K562 (cell line): ENCODE measurements around the gene YEATS2. TPM values are rescaled to one million over a fixed set of nuclear protein-coding genes. Genes with fewer than 3 reads are reported as not detected.

Experiments
- ATAC-seq: fragments of 200-7000 bp; cut with Tn5 transposase; 3 replicates; pipeline ENCODE4 v1.9.1; 2020; ENCODE audit warnings: moderate library complexity
- BruUV-seq: library from RNA; stranded (reverse); fragments of 400-500 nt; replicated peaks from 2 replicates; lab custom pipeline; 2021; lab: Mats Ljungman, UMichigan
- CTCF ChIA-PET: fragments of 300-600 bp; formaldehyde crosslinking; extraction: SDS; loops from one replicate; lab custom pipeline; 2021; ENCODE audit warnings: low intra/inter-chr PET ratio; lab: Yijun Ruan, JAX
- POLR2A ChIA-PET: fragments of 300-600, 350-650 bp; sonication (Branson Sonifier 250); formaldehyde crosslinking; extraction: SDS; loops from one replicate; lab custom pipeline; 2021; ENCODE audit warnings: antibody characterized with exemption, inconsistent platforms; lab: Yijun Ruan, JAX
- DNase-seq, 4 experiments: peaks; one replicate each; pipeline versions ENCODE4 v3.0.0 to v3.0.0-alpha.2; 2011 to 2018; ENCODE audit warnings: low spot score in 3 of 4, mixed read lengths in 3 of 4; ENCODE audit errors: extremely low read depth in 1 of 4
- FAIRE-seq: peaks from 2 replicates; lab custom pipeline; 2011; peaks lifted over from hg19 to GRCh38; lab: Jason Lieb, UNC
- H2AFZ ChIP-seq: 2 replicates; pipeline ENCODE4 v1.6.0; 2011; ENCODE audit warnings: low read depth, low read length, control low read depth, inconsistent platforms
- H3K27ac ChIP-seq: fragments of 200-600 bp; 3 replicates; pipeline ENCODE4 v1.8.0; 2011; ENCODE audit warnings: low read depth, mild to moderate bottlenecking, control low read depth, inconsistent platforms, low read length, moderate library complexity, mixed read lengths; ENCODE audit errors: extremely low read depth
- H3K27me3 ChIP-seq, 2 experiments: fragments of 300-600 bp in 1 of 2; 2 replicates in 1 of 2; 3 replicates in 1 of 2; pipeline versions ENCODE4 v1.6.0 to v1.8.0; 2011; ENCODE audit warnings: inconsistent platforms in 2 of 2, low read length in 2 of 2, mild to moderate bottlenecking in 1 of 2, mixed read lengths in 1 of 2, moderate library complexity in 1 of 2; ENCODE audit not compliant: control insufficient read depth in 2 of 2, insufficient read depth in 2 of 2
- H3K36me3 ChIP-seq: fragments of 300-600 bp; 3 replicates; pipeline ENCODE4 v1.8.0; 2011; ENCODE audit warnings: mild to moderate bottlenecking, low read length, inconsistent platforms; ENCODE audit not compliant: control insufficient read depth, insufficient read depth
- H3K4me1 ChIP-seq, 2 experiments: fragments of 200-600 bp in 1 of 2; replicated peaks in 1 of 2; 2 replicates in 1 of 2; 3 replicates in 1 of 2; pipeline versions ENCODE4 v1.5.1 to v1.8.0; 2011; ENCODE audit warnings: inconsistent platforms in 2 of 2, low read length in 2 of 2, mild to moderate bottlenecking in 1 of 2, mixed read lengths in 1 of 2, moderate library complexity in 1 of 2; ENCODE audit not compliant: control insufficient read depth in 2 of 2, insufficient read depth in 2 of 2
- H3K4me2 ChIP-seq: 2 replicates; pipeline ENCODE4 v1.6.1; 2011; ENCODE audit warnings: low read length, control low read depth, inconsistent platforms, mixed read lengths; ENCODE audit not compliant: insufficient read depth
- H3K4me3 ChIP-seq: fragments of 200-600 bp; sonication (generic), shearing (Covaris generic); 2 replicates; pipeline ENCODE4 v1.5.1; 2016; ENCODE audit warnings: control low read depth, inconsistent platforms
- H3K79me2 ChIP-seq: fragments of 200-600 bp; 3 replicates; pipeline ENCODE4 v1.8.0; 2011; ENCODE audit warnings: low read length, inconsistent platforms; ENCODE audit not compliant: control insufficient read depth, insufficient read depth
- H3K9ac ChIP-seq, 2 experiments: 2 replicates each; pipeline versions ENCODE4 v1.6.0 to v1.6.1; 2011; ENCODE audit warnings: low read depth in 2 of 2, low read length in 2 of 2, control low read depth in 1 of 2, inconsistent platforms in 1 of 2, mild to moderate bottlenecking in 1 of 2, mixed read lengths in 1 of 2; ENCODE audit not compliant: insufficient read depth in 1 of 2
- H3K9me1 ChIP-seq: one replicate; pipeline ENCODE4 v1.6.0; 2011; ENCODE audit warnings: inconsistent platforms, mild to moderate bottlenecking, low read length, moderate library complexity; ENCODE audit not compliant: control insufficient read depth, insufficient read depth
- H3K9me3 ChIP-seq: replicated peaks from 2 replicates; pipeline ENCODE4 v1.5.1; 2011; ENCODE audit warnings: low read depth, low read length, inconsistent platforms; ENCODE audit not compliant: control insufficient read depth, insufficient read depth
- H4K20me1 ChIP-seq: replicated peaks from 2 replicates; pipeline ENCODE4 v1.6.1; 2011; ENCODE audit warnings: low read length, inconsistent platforms, mixed read lengths; ENCODE audit not compliant: control insufficient read depth, insufficient read depth
- CBX1 ChIP-seq: sonication (generic); IDR thresholded peaks from 2 replicates; pipeline ENCODE4 v1.6.1; 2016; ENCODE audit warnings: antibody characterized with exemption, low read depth, mild to moderate bottlenecking
- ELK1 ChIP-seq: sonication (generic); formaldehyde crosslinking; IDR thresholded peaks from 2 replicates; pipeline ENCODE4 v1.8.1; 2022; ENCODE audit warnings: missing genetic modification reagents
- GATA2 ChIP-seq: sonication (generic); formaldehyde crosslinking; IDR thresholded peaks from 2 replicates; pipeline ENCODE4 v1.4.0; 2020; ENCODE audit warnings: mild to moderate bottlenecking, missing genetic modification reagents
- HDAC6 ChIP-seq: IDR thresholded peaks from 2 replicates; pipeline ENCODE4 v1.6.1; 2012; ENCODE audit warnings: low read depth, mild to moderate bottlenecking, control low read depth, inconsistent platforms, low read length, moderate library complexity
- NELFE ChIP-seq: IDR thresholded peaks from 2 replicates; pipeline ENCODE4 v1.6.1; 2011; ENCODE audit warnings: mild to moderate bottlenecking; ENCODE audit not compliant: insufficient read depth, insufficient read length
- PREB ChIP-seq: sonication (generic); formaldehyde crosslinking; IDR thresholded peaks from 2 replicates; pipeline ENCODE4 v1.8.1; 2023; ENCODE audit warnings: mild to moderate bottlenecking, missing genetic modification reagents
- PURB ChIP-seq: sonication (generic); formaldehyde crosslinking; IDR thresholded peaks from 2 replicates; pipeline ENCODE4 v1.9.0; 2021; ENCODE audit warnings: low read depth, mild to moderate bottlenecking, missing genetic modification reagents
- RBM22 ChIP-seq: fragments of 200-400 bp; formaldehyde crosslinking; IDR thresholded peaks from 2 replicates; pipeline ENCODE4 v1.6.1; 2018; ENCODE audit warnings: low read length, low read depth; ENCODE audit not compliant: poor library complexity, severe bottlenecking
- SAFB2 ChIP-seq: fragments of 200-400 bp; formaldehyde crosslinking; IDR thresholded peaks from 2 replicates; pipeline ENCODE4 v1.6.1; 2018; ENCODE audit warnings: borderline replicate concordance, low read length, low read depth, moderate library complexity; ENCODE audit not compliant: severe bottlenecking
- SOX6 ChIP-seq: fragments of 450-650 bp; IDR thresholded peaks from 2 replicates; pipeline ENCODE4 v1.6.1; 2014; ENCODE audit warnings: mild to moderate bottlenecking
- SREBF2 ChIP-seq: sonication (generic); formaldehyde crosslinking; IDR thresholded peaks from 2 replicates; pipeline ENCODE4 v1.4.0; 2020; ENCODE audit warnings: mild to moderate bottlenecking, missing genetic modification reagents
- SRSF3 ChIP-seq: fragments of 200-400 bp; formaldehyde crosslinking; IDR thresholded peaks from 2 replicates; pipeline ENCODE4 v1.6.1; 2016; ENCODE audit warnings: mild to moderate bottlenecking, low read length, moderate library complexity; ENCODE audit not compliant: insufficient read depth
- TGIF2 ChIP-seq: sonication (generic); formaldehyde crosslinking; IDR thresholded peaks from 2 replicates; pipeline ENCODE4 v1.8.1; 2022; ENCODE audit warnings: mild to moderate bottlenecking, missing genetic modification reagents, moderate library complexity
- THRAP3 ChIP-seq: fragments of 450-650 bp; IDR thresholded peaks from 2 replicates; pipeline ENCODE4 v1.6.1; 2016; ENCODE audit warnings: mild to moderate bottlenecking, inconsistent platforms, borderline replicate concordance
- ZNF124 ChIP-seq: sonication (generic); formaldehyde crosslinking; IDR thresholded peaks from 2 replicates; pipeline ENCODE4 v1.8.1; 2022; ENCODE audit warnings: missing genetic modification reagents
- ZNF347 ChIP-seq: fragments of 450-650 bp; formaldehyde crosslinking; IDR thresholded peaks from 2 replicates; pipeline ENCODE4 v1.4.0; 2020; ENCODE audit warnings: low read depth, mild to moderate bottlenecking, moderate library complexity
- ZNF668 ChIP-seq: fragments of 250-450 bp; sonication (Bioruptor Pico); IDR thresholded peaks from 2 replicates; pipeline ENCODE4 v1.8.0; 2022; ENCODE audit warnings: mild to moderate bottlenecking, inconsistent platforms
- ZNF696 ChIP-seq: fragments of 250-450 bp; sonication (Bioruptor Pico); conservative IDR thresholded peaks from 2 replicates; pipeline ENCODE4 v1.4.0; 2020; ENCODE audit warnings: mild to moderate bottlenecking, moderate library complexity
- WGBS: fragments of 100-300 bp; shearing (Covaris generic); methylation state at CpG from one replicate; pipeline ENCODE4 v1.1.6; 2016; ENCODE audit warnings: low coverage, mixed read lengths; ENCODE audit not compliant: insufficient coverage; ENCODE audit errors: missing lambda C conversion rate; 5-methylcytosine and 5-hydroxymethylcytosine counted together
- in situ Hi-C: fragments of 300-500 bp; cut with MboI; formaldehyde crosslinking; loops from 4 replicates; pipeline ENCODE4 v1.15.0; 2018; ENCODE audit warnings: inconsistent platforms, mixed read lengths
- intact Hi-C: fragments of 100-400 bp; cut with micrococcal nuclease; formaldehyde crosslinking; loops from 2 replicates; pipeline ENCODE4 v1.14.2; 2022
- polyA plus RNA-seq, 8 experiments: library from polyadenylated mRNA; depleted of rRNA in 4 of 8; stranded (reverse) in 5 of 8; unstranded in 3 of 8; fragments of >200 nt; fragmentation: Nextera tagmentation in 2 of 8; fragmentation: Illumina TruSeq in 1 of 8; extraction: Ambion mirVana in 2 of 8; extraction: Trizol in 1 of 8; gene quantifications; 2 replicates each; pipeline versions ENCODE4 v1.2.1 to v1.2.3, GENCODE V29; 2011 to 2014; ENCODE audit warnings: inconsistent platforms in 1 of 8, missing spikeins in 1 of 8
- total RNA-seq, 7 experiments: library from RNA; depleted of rRNA in 6 of 7; stranded (reverse); fragments of >200 nt in 6 of 7; fragmentation: Illumina TruSeq in 2 of 7; extraction: Trizol in 2 of 7; gene quantifications; 2 replicates each; pipeline versions ENCODE4 v1.2.1 to v1.2.3, GENCODE V29; 2011 to 2021; ENCODE audit warnings: low replicate concordance in 1 of 7
- TF ChIP-seq, protein P1 (sequence below), 2 experiments: fragments of 150-350 bp in 1 of 2; IDR thresholded peaks; 2 replicates each; pipeline ENCODE4 v1.6.1; 2012 to 2016; ENCODE audit warnings: low read depth in 2 of 2, low read length in 2 of 2, mild to moderate bottlenecking in 1 of 2, moderate library complexity in 1 of 2

The YEATS2 gene
- total and polyA plus RNA-seq, 9 of the 15 experiments (the other 6 are each of a cell fraction or from before 2014, with no cell fraction given) = 1.8 to 35.2 (median 19.0) TPM

- Histone ChIP-seq H2AFZ (no peak overlapping the region), H3K4me1 (no peaks in the 10 kb centered on the region), H3K9me1 (no peaks in the 10 kb centered on the region), H3K9ac (no peak overlapping the region), H3K36me3 (peaks cover 6% of the 10 kb centered on the region; the same call in 2 of the 3 replicates), H3K9me3 (peaks cover 10% of the 10 kb centered on the region; the same call in 1 of the 2 replicates), H3K79me2 (no peaks in the 10 kb centered on the region), H3K4me2 (no peak overlapping the region), H4K20me1 (no peaks in the 10 kb centered on the region), H3K27ac (no peak overlapping the region), H3K27me3 (no peaks in the 10 kb centered on the region), H3K4me3 (no peak overlapping the region)
- in situ Hi-C loops = no loop called here
- DNase-seq (no peak), ATAC-seq (no peak), FAIRE-seq (no peak)
- WGBS = 59% methylated on average over 4 of the region's 4 CpGs
- POLR2A ChIA-PET = interaction anchor here (1.2 to 2.1 kb wide), 4 partner anchors 10 to 66 kb away, joined by 3 to 7 read pairs (median 4); no protein-coding TSS in a partner anchor
- intact Hi-C loops = no loop called here
- CTCF ChIA-PET = no interaction called here
- BruUV-seq = no TSS peak
- no peak for TF ChIP-seq THRAP3
- no peak for TF ChIP-seq HDAC6
- no peak for TF ChIP-seq CBX1
- no peak for TF ChIP-seq PREB (CRISPR knock-in tag)
- TF ChIP-seq SREBF2 = no peak
- no peak for TF ChIP-seq NELFE
- no peak for TF ChIP-seq SAFB2
- TF ChIP-seq GATA2 = no peak
- no peak for TF ChIP-seq ZNF696 (CRISPR knock-in tag)
- no peak for TF ChIP-seq ELK1
- TF ChIP-seq RBM22 = no peak
- no peak for TF ChIP-seq ZNF347 (CRISPR knock-in tag)
- TF ChIP-seq PURB (CRISPR knock-in tag) = no peak
- no peak for TF ChIP-seq ZNF668 (CRISPR knock-in tag)
- no peak for TF ChIP-seq SRSF3
- TF ChIP-seq TGIF2 (CRISPR knock-in tag) = no peak
- TF ChIP-seq, protein P1, sequence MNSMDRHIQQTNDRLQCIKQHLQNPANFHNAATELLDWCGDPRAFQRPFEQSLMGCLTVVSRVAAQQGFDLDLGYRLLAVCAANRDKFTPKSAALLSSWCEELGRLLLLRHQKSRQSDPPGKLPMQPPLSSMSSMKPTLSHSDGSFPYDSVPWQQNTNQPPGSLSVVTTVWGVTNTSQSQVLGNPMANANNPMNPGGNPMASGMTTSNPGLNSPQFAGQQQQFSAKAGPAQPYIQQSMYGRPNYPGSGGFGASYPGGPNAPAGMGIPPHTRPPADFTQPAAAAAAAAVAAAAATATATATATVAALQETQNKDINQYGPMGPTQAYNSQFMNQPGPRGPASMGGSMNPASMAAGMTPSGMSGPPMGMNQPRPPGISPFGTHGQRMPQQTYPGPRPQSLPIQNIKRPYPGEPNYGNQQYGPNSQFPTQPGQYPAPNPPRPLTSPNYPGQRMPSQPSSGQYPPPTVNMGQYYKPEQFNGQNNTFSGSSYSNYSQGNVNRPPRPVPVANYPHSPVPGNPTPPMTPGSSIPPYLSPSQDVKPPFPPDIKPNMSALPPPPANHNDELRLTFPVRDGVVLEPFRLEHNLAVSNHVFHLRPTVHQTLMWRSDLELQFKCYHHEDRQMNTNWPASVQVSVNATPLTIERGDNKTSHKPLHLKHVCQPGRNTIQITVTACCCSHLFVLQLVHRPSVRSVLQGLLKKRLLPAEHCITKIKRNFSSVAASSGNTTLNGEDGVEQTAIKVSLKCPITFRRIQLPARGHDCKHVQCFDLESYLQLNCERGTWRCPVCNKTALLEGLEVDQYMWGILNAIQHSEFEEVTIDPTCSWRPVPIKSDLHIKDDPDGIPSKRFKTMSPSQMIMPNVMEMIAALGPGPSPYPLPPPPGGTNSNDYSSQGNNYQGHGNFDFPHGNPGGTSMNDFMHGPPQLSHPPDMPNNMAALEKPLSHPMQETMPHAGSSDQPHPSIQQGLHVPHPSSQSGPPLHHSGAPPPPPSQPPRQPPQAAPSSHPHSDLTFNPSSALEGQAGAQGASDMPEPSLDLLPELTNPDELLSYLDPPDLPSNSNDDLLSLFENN (IDR thresholded peaks at IDR 0.05; ENCODE audit: low read depth in 2 of 2, low read length in 2 of 2) = no peak
- no peak for TF ChIP-seq SOX6
- no peak for TF ChIP-seq ZNF124
These were observed 47.0 kb upstream of the YEATS2 start for GRCh38 chr3:183650554-183650953.
